Measurements from ENCODE around the gene HSPB9.

DNA sequence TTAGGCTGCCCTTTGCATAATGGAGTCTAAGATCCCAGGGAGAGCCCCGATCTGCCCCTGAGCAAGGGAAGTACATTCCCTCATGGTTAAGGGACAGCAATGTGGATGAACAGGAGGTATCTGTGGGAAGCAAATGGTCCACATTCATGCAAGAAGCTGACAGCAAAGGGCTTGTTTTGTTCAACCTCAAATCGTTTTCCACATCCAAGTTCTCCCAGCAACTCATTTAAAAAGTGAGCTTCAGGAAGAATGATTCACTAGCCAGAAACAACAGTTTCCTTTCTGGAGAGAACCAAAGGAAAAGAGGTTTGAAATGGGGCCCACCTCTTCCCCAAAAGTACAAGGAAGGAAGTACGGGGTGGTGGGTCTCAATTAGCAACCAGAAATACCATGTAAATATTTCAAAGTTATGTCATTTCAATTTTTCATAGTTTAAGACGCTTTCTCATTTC lies 9.4 kb downstream of the HSPB9 start:
- no peak for TF ChIP-seq EZH2 (IDR thresholded peaks at IDR 0.05; ENCODE audit: low read depth)
- TF ChIP-seq, protein P1, sequence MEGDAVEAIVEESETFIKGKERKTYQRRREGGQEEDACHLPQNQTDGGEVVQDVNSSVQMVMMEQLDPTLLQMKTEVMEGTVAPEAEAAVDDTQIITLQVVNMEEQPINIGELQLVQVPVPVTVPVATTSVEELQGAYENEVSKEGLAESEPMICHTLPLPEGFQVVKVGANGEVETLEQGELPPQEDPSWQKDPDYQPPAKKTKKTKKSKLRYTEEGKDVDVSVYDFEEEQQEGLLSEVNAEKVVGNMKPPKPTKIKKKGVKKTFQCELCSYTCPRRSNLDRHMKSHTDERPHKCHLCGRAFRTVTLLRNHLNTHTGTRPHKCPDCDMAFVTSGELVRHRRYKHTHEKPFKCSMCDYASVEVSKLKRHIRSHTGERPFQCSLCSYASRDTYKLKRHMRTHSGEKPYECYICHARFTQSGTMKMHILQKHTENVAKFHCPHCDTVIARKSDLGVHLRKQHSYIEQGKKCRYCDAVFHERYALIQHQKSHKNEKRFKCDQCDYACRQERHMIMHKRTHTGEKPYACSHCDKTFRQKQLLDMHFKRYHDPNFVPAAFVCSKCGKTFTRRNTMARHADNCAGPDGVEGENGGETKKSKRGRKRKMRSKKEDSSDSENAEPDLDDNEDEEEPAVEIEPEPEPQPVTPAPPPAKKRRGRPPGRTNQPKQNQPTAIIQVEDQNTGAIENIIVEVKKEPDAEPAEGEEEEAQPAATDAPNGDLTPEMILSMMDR (conservative IDR thresholded peaks at IDR 0.05) = no peak

Data from PC-9 (cell line).